ENCODE measurements around the gene RANBP10.

- TF ChIP-seq ATF3 (IDR thresholded peaks at IDR 0.05) (no peak), CTCF (IDR thresholded peaks at IDR 0.05; ENCODE audit: low read depth, low read length, missing input control) (no peak), SP1 (IDR thresholded peaks at IDR 0.05) (no peak), RAD21 (IDR thresholded peaks at IDR 0.05) (no peak), REST (IDR thresholded peaks at IDR 0.05) (no peak), YY1 (IDR thresholded peaks at IDR 0.05) (no peak), JUND (IDR thresholded peaks at IDR 0.05) (no peak), TAF1 (conservative IDR thresholded peaks at IDR 0.05) (no peak)
Observed at GRCh38 chr16:67855789-67856188, 49.4 kb upstream of the RANBP10 start.

Data from liver (tissue), 3 donors.